Lower leg skin (tissue), 3 donors: ENCODE results near the gene VPS13D.

Experiments
- POLR2A ChIP-seq, 2 donors: fragments of 450-650 bp; IDR thresholded peaks; one replicate each; pipeline ENCODE4 v1.6.1; 2016 to 2017; ENCODE audit warnings: antibody characterized with exemption in 2 of 2, mild to moderate bottlenecking in 1 of 2, moderate library complexity in 1 of 2
- TF ChIP-seq, protein P1 (sequence below), 3 donors: fragments of 450-650 bp; IDR thresholded peaks; one replicate each; pipeline ENCODE4 v1.5.1; 2016; ENCODE audit warnings: antibody characterized with exemption in 3 of 3, mild to moderate bottlenecking in 3 of 3, moderate library complexity in 2 of 3

DNA sequence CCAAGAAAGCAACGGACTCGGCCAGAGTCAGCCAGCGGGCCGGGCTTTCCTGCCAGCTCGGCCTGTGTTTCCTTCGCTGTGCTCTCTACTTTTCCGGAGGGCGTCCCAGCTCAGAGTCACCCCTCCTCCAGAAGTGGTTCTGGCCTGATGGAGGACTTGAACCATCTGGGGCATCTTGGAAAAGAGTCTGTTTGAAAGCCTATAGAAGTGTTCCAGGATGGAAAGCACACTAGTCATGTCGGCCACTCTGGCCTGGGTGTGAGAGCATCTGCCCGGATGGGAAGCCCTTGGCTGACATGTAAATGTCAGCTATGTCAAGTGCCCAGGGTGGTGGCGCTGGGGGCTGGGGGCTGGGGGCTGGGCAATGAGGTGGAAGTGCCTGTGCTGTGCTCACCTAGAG is 274.8 kb downstream of the VPS13D start:
- TF ChIP-seq, protein P1, sequence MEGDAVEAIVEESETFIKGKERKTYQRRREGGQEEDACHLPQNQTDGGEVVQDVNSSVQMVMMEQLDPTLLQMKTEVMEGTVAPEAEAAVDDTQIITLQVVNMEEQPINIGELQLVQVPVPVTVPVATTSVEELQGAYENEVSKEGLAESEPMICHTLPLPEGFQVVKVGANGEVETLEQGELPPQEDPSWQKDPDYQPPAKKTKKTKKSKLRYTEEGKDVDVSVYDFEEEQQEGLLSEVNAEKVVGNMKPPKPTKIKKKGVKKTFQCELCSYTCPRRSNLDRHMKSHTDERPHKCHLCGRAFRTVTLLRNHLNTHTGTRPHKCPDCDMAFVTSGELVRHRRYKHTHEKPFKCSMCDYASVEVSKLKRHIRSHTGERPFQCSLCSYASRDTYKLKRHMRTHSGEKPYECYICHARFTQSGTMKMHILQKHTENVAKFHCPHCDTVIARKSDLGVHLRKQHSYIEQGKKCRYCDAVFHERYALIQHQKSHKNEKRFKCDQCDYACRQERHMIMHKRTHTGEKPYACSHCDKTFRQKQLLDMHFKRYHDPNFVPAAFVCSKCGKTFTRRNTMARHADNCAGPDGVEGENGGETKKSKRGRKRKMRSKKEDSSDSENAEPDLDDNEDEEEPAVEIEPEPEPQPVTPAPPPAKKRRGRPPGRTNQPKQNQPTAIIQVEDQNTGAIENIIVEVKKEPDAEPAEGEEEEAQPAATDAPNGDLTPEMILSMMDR (IDR thresholded peaks at IDR 0.05), result no peak
- TF ChIP-seq POLR2A (IDR thresholded peaks at IDR 0.05), result no peak
